Anterior cingulate cortex (tissue), 58 donors: ENCODE data around the gene REX1BD.

Experiments used
- DNase-seq, 58 donors: peaks; one replicate each; lab custom pipeline; 2025; lab: John Stamatoyannopoulos, UW

REX1BD gene

DNA sequence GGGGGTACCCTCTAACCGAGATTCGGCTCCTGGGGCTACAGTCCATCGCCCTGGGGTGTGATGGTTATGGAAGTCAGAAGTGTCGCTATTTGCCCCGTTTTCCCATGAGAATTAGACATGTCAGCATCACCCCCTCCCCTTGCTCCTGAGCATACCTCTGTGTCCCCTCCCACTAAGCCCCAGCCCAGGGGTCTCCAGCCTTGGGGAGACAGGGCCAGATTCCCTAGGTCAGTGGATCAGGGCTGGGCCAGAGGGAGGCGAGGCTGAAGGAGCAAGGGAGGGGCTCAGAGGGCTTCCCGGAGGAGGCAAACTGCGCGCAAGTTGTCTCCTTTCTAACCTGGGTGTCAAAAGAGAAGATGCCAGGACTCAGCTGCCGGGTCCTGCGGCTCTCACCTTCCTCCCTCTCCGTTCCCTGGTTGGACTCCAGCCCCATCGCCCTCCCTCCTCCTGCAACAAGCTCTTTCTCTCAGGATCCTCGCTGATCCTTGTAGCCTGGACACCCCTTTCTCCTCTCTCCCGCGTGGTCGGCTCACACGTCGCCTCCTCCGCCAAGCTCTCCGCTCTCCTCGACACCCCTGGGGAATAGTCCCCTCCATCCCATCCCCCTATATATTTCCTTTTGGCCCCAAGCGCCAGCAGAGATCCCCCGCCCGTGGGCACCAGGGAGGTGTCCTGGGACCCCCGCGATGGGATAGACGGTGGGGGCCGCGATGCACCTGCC is 23.6 kb downstream of the REX1BD start:
- peak in 4 of 58 donors; percentile 30 to 67 (median 45) for DNase-seq

DNA sequence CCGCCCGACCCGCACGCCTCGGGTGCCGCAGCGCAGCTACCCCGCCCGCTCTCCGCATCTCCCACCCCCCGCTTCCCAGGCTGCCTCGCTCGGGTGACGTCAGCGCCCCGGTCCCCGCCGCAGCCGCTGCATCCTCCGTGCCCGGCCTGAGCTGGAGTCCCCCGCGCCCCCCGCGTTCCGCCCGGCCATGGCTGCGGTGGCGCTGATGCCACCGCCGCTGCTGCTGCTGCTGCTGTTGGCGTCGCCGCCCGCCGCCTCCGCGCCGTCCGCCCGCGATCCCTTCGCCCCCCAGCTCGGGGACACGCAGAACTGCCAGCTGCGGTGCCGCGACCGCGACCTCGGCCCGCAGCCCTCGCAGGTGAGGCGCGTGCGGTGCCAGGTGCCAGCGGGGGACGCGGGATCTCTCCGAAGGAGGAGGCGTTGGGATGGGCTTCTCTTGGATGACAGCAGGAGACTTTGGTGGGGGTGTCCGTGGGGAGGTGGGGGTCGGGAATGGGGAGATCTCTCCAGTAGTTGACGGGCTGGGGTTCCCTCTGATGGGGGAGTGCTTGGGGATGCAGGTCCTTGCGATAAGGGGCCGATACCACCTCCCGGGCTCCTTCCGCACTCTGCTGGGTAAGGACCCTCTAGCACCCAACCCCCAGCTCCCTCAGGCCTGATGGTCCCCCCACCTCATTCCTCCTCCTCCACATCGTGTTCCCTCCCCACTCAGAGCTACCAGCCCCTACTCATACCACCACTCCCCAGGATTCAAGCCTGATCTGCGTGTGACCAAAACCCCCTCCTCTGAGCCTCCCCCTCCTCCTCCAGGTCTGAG is 24.4 kb downstream of the REX1BD start, which contains the start of gene TMEM59L:
Gene TMEM59L (plus strand): TSS at position 99 of the 817 bp plus-strand sequence. CDS start 89 bp downstream, at position 188.
- DNase-seq: peak in 52 of 58 donors; percentile 13 to 81 (median 47)

DNA sequence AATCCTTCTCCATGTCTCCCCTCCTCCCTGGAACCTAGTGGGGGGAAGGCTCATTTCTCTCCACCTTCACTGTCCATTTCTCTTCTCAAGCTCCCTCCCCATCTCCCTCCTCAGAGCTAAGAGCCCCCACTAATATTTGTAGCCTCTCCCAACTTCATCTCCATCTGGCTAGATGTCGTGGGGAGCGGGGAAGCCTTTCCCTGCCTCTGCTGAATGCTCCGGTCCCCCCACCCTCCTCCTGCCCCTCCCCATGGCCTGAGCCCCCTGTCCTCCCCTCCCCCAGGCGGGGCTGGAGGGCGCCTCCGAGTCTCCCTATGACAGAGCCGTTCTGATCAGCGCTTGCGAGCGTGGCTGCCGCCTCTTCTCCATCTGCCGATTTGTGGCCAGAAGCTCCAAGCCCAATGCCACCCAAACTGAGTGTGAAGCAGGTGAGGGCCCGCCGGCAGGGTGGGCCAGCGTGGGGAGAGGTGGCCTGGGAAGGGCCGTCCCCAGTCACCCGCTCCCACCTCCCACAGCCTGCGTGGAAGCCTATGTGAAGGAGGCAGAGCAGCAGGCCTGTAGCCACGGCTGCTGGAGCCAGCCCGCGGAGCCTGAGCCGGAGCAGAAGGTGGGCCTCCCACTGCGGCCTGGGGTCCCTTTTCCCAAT is 25.1 kb downstream of the REX1BD start:
- peak in 5 of 58 donors; percentile 9 to 29 (median 27) for DNase-seq

DNA sequence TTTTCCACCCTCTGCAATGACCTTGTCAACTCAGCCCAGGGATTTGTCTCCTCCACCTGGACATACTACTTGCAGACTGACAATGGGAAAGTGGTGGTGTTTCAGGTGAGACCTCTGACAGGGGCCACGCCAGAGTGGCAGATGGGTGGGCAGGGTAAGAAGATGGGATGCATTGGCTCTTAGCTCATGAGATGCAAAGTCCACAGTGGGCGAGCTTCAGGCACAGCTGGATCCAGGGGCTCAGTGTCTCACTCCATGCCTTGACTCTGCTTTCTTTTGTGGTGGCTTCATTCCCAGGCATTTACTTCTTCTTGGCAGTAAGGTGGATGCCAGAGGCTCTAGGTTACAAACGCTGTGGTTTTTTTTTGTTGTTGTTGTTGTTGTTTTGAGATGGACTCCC is 27.4 kb downstream of the REX1BD start:
- no peak for DNase-seq

DNA sequence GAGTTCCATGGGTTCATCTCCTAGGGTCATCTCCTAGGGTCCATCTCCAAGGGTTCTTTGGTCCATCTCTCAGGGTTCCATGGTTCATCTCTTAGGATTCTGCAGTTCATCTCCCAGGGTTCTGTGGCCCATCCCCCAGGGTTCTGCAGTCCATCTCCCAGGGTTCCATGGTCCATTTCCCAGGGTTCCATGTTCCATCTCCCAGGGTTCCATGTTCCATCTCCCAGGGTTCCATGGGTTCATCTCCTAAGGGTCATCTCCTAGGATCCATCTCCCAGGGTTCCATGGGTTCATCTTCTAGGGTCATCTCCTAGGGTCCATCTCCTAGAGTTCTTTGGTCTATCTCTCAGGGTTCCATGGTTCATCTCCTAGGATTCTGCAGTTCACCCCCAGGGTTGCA is 29.0 kb downstream of the REX1BD start:
- DNase-seq: no peak

DNA sequence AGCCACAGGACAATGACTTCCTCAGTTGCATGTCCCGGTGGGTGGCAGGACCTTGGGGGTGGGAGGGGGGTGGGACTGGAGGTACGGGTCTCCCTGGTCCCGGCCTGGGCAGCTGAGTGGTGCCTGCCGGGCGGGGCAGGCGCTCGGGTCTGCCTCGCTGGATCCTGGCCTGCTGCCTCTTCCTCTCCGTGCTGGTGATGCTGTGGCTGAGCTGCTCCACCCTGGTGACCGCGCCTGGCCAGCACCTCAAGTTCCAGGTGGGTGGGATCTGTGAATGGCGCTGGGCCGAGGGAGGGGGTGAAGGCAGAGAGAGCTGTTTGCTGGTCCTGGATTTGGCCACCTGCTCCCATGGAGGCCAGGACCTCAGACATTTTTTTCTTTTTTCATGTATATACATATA is 29.6 kb downstream of the REX1BD start:
- no peak for DNase-seq

DNA sequence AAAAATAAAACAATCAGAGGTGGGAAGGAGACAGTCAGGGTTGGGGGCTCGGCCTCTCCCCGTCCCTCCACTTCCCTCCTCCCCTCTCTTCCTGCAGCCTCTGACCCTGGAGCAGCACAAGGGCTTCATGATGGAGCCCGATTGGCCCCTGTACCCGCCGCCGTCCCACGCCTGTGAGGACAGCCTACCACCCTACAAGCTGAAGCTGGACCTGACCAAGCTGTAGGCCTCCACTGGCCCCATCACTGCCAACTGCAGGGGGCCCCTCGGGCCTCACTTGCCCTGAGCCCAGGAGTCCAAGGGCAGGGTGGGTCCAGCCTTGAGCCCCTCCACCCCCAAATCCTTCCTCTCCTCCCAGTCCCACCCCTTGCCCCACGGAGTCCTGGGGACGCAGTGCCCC is 31.7 kb downstream of the REX1BD start:
- DNase-seq: no peak

DNA sequence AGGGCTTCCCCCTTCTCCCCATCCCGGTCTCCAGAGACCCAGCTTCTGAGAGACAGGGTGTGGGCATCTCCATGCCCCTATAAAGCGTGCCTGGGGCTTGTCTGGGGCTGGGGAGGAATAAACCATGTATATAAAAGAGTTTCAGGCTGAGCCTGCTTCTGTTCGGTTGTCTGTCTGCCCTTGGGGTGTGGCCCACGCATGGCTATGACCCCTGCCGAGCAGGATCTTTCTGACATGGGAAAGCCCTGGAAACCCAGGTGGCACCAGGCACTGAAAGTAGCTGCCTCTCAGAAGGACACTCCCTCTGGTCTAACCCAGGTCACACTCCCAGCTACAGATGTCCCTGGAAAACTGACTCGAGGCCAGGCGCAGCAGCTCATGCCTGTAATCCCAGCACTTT is 32.3 kb downstream of the REX1BD start:
- DNase-seq: no peak

DNA sequence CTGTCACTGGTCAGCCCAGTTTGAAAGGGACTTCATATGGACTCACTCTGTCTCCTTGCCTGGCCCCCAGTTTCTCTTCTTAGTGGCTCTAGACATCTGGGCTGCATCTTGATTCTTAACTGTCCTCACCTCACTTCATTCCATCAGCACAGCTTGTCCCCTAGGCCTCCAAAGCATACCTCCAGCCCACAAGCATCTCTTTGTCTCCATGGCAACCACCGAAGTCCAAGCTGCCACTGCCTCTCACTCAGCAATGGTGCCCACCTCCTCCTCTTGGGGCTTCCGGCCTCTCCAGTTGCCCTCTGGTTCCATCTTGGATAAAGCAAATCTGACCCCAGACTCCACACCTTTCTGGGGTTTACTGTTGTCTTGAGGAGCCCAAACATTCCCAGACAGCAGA is 38.3 kb downstream of the REX1BD start:
- DNase-seq: peak in 12 of 58 donors; percentile 8 to 47 (median 26)

DNA sequence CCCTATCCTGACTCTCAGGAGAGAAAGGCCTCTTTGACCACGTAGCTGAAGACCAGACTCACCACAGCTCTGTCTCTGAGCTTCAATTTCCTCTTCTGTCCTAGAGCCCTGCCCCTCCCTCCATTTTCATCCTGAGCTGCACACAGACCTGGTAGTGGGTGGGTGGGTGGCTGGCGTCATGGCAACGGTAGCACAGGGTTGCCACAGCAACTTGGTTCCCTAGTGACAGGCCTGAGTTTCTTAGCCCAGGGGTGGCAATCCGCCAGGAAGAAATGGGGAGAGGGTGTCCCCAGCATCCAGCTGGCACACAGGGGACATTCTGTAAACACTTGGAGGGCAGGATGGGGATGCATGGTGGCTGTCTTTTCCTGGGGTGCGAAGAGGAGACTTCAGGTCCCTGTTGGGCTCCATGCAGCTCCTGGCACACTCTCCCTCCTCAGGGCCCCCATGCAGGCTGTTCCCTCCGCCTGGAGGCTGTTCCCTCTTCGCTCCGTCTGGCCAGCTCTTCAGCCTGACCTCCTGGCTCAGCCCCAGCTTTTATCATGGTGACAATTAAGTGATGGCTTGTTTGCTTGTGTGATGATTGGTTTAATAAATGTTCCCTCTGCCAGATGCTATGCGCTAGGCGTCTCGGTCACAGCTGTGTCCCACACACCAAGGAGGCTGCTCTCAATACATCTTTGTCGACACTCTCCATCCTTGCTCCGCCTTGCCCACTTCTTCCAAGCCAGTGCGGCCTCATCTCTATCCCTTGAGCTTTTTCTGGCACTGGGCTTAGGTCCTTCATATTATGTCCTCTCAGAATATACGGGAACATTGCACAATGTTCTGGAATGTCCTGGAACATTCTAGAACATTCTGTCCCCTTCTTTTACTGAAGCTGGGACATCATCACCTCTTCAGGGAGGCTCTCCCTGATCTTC is 40.8 kb downstream of the REX1BD start:
- peak in 39 of 58 donors; percentile 13 to 76 (median 48) for DNase-seq

DNA sequence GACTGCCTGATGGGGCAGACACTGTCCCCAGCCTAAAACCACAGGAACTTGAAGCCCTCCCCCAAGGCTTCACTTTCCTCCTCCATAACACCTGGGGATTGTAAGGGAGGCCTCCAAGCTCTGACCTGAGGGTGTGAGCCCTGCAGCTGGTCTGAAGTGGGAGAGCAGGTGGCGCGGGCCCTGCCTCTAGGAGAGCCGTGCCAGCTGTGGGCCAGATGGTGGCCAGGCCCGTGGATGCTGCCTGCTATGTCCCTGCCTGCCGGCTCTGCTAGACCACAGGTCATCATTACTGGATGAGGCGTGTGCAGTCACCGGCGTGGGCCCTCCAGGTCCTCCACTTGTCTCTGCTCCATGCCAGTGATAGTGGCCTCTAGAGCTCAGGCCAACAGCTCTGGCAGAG is 44.7 kb downstream of the REX1BD start:
- DNase-seq: no peak

DNA sequence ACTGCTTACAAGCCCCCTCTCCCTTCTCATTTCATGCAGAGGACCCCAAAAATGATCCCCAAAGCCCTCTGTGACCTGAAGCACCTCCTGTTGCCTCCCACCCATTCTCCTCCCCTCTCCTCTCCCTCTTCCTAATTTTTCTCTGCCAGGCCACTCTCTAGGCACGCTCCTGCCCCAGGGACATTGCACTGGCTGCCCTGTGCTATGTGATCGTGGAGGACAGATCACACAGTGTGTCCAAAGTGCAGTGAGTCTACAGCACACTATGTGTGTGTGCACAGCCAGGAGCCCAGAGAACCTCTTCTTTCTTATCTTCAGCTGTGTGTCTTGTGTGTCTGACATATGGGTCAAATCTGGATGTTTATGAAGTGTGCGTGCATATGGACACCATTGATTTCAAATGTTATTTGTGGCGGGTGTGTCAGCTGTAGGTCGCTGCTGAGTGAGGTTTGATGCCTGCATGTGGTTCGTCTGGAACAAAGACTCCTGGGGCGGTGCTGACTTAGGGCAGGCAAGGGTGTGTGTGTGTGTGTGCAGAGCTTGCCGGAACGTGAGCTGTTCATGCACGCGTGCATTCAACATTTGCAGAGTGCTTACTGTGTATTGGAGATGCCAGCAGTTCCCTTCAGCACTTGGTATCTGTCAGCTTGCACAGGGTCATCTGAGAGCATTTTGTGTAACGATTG is 46.2 kb downstream of the REX1BD start:
- no peak for DNase-seq

DNA sequence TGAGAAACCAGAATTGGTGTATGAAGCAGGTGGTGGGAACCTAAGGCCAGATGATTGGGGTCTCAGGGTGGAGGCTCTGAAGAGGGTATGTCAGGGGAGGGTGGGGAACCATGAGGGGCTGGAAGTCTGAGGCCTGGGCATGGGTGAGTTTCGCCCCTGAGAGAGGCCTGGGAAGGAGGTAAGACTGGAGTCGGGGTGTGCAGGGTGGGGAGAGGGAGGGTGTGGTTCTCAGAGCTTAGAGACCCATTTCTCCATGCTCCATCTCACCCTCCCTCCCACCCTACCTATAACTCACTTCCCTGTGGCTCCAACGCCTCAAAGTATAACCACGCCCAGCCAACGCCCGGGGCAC is 47.2 kb downstream of the REX1BD start:
- DNase-seq: peak in 1 of 58 donors; percentile 56

DNA sequence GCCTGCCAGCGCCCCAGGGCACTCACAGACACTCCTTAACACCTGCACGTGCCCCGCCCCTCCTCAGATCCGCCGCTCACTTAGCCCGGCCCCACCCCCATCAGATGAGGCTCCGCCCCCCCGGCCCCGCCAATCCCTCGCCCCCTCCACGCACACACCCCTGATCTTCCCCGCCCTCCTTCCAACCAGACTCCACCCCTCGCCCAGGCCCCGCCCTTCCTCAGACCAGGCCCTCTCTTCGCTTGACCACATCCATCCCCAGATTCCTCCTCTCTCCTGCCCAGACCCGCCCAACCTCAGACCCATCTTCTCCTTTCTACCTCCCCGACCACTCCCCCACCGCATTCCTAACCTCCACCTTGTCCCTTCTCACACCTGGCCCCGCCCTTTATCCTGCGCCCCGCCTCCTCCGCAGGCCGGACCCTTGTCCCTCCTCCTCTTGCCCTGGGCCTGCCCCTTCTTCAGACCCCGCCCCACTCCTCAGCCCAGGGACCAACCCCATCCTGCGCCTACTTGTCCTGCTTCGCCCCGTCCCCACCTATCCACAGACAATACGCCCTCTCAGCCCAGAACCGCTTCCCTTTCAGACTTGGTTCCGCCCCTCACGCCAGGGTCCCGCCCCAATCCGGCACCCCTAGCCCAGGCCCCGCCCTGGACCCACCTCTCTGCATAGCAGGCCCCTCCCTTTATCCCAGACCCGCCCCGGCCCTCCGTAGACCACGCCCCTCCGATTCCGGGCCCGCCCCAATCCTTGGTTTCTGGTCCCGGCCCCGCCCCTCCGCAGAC is 47.8 kb downstream of the REX1BD start:
- peak; percentile 34 to 99 (median 95) for DNase-seq

DNA sequence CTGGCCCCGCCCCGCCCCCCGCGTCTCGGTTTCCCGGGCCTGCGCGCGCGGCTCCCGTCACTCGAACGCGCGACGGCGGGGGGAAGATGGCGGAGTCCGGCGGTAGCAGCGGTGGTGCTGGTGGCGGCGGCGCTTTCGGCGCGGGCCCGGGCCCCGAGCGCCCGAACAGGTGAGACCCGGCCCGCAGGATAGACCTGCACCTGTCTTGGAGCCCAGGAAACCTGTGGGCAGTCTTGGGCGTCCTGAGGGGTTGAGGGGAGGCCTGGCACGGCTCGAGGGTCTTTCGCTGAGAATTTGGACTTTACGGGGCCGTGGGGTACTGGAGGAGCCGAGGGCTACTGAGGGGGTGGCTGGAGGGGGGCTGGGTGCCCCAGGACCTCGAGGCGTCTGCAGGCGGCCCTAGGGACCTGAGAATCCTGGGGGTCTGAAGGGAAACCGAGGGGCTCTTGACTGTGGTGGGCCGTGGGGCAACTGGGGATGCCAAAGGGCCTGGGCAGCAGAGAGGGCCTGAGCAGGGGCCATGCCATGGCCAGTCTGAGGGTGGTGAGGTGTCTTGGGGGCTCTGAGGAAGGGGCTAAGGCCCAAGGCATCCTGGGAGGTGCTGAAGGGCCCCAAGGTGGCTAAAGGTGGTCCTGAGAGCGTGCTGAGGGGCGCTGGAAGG is 48.5 kb downstream of the REX1BD start, which contains the start of gene KLHL26:
Gene KLHL26 (plus strand): TSS at position 60 of the 661 bp plus-strand sequence. CDS start 27 bp downstream, at position 87.
- no peak for DNase-seq

DNA sequence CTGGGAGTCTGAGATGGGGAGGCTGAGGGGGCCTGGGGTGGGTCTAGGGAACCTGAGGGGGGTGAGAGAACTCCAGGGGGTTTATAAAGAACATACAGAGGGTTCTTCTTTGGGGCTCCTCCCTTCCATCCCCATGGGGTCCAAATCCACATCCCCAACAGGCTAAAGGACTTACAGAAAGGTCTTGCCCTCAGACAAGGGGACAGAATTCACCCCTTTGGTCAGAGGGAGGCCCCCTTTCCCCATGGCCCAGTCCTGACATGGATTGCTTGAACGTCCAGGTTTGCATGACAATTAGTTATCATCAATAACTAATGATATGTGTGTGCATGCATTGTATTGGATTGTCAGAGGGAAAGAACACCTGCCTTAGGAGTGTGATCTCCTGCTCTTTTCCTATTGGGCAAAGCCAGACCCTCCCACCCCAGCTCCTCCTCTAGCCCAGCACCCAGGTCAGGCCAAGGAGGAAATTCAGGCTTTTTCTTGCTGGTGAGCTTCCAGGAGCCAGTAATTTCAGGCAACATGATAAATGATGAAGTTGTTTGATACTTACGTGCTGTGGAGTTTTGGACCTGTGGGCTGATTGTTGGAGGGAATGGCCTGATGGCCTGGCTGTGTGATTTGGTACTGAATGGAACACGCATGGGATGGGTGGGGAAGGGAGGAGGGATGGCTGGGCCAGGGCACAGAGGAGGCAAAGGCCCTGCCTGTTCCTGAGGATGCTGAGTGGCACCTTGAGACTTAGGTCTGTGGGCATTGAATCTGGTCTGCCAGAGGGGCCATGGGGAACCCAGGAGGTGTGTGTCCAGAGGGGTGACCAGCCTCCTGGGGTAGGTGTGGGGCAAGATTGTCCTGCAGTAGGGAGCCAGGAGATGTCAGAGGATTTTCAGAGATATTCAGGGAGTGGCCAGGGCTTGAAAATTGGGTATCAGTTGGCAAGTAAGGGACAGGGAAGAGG is 49.4 kb downstream of the REX1BD start:
- DNase-seq: peak in 4 of 58 donors; percentile 11 to 25 (median 16)
